Ramos (cell line): ENCODE data around the gene ZNF662.

Source experiments
- in situ Hi-C: fragments of 300-500 bp; cut with MboI; formaldehyde crosslinking; loops from one replicate; pipeline ENCODE4 v1.14.3; 2022; ENCODE audit warnings: low sequenced_read_pairs; ENCODE audit not compliant: unreplicated experiment

Gene ZNF662

GRCh38 chr3:42884324-42884723 is 21.6 kb upstream of the ZNF662 start:
- in situ Hi-C loops: no loop called here

GRCh38 chr3:42886294-42886822 is 19.6 kb upstream of the ZNF662 start:
- in situ Hi-C loops: loop anchor here (5.0 kb wide), 1 partner anchor 104 kb away; no protein-coding TSS in a partner anchor

GRCh38 chr3:42887084-42887483 is 18.9 kb upstream of the ZNF662 start:
- in situ Hi-C loops: loop anchor here (5.0 kb wide), 1 partner anchor 105 kb away; no protein-coding TSS in a partner anchor

- in situ Hi-C loops: no loop called here
These were observed 14.9 kb upstream of the ZNF662 start for GRCh38 chr3:42891042-42891441.

- in situ Hi-C loops: no loop called here
These were observed 13.8 kb upstream of the ZNF662 start for GRCh38 chr3:42892169-42892568.

GRCh38 chr3:42892807-42893206 is 13.1 kb upstream of the ZNF662 start:
- in situ Hi-C loops: no loop called here

GRCh38 chr3:42894698-42895579 is 11.0 kb upstream of the ZNF662 start:
- in situ Hi-C loops: no loop called here

GRCh38 chr3:42895580-42895868 is 10.4 kb upstream of the ZNF662 start:
- in situ Hi-C loops: no loop called here

- in situ Hi-C loops: no loop called here
These were observed 6.9 kb upstream of the ZNF662 start for GRCh38 chr3:42898896-42899675.

GRCh38 chr3:42900226-42901072 is 5.5 kb upstream of the ZNF662 start:
- in situ Hi-C loops: no loop called here

GRCh38 chr3:42901073-42901415 is 4.9 kb upstream of the ZNF662 start:
- in situ Hi-C loops: no loop called here

GRCh38 chr3:42902257-42902656 is 3.7 kb upstream of the ZNF662 start:
- in situ Hi-C loops: no loop called here

GRCh38 chr3:42904076-42904475 is 1.9 kb upstream of the ZNF662 start:
- in situ Hi-C loops: no loop called here

GRCh38 chr3:42905740-42906069 is 237 bp upstream of the ZNF662 start:
- in situ Hi-C loops: no loop called here

GRCh38 chr3:42906848-42907183 is 874 bp downstream of the ZNF662 start:
- in situ Hi-C loops: no loop called here

GRCh38 chr3:42908675-42909074 is 2.7 kb downstream of the ZNF662 start:
- in situ Hi-C loops: no loop called here

- in situ Hi-C loops: no loop called here
These were observed 5.6 kb downstream of the ZNF662 start for GRCh38 chr3:42911551-42911950.

- in situ Hi-C loops: no loop called here
These were observed 9.0 kb downstream of the ZNF662 start for GRCh38 chr3:42914771-42915515.

GRCh38 chr3:42923606-42924005 is 17.7 kb downstream of the ZNF662 start:
- in situ Hi-C loops: no loop called here

- in situ Hi-C loops: no loop called here
These were observed 20.4 kb downstream of the ZNF662 start for GRCh38 chr3:42926310-42926709.
